PC-3 (cell line): ENCODE results near the gene TNP1. TPM values are rescaled to one million over a fixed set of nuclear protein-coding genes. Genes with fewer than 3 reads are reported as not detected.

ENCODE experiments used
- ATAC-seq: fragments of 200-7000 bp; cut with Tn5 transposase; 2 replicates; pipeline ENCODE4 v1.9.1; 2020; ENCODE audit warnings: mild to moderate bottlenecking, moderate library complexity
- BruUV-seq: library from RNA; stranded (reverse); fragments of 400-500 nt; replicated peaks from 2 replicates; lab custom pipeline; 2021; lab: Mats Ljungman, UMichigan
- CTCF ChIA-PET: fragments of 300-600 bp; sonication (Branson Sonifier 250); formaldehyde crosslinking; loops from one replicate; lab custom pipeline; 2022; ENCODE audit warnings: antibody characterized with exemption; lab: Charles Lee
- POLR2A ChIA-PET: fragments of 300-600 bp; sonication (Branson Sonifier 250); formaldehyde crosslinking; loops from one replicate; lab custom pipeline; 2022; ENCODE audit warnings: antibody characterized with exemption; ENCODE audit not compliant: unreplicated experiment; lab: Charles Lee
- DNase-seq: peaks from one replicate; pipeline ENCODE4 v3.0.0-alpha.2; 2015
- H2AFZ ChIP-seq: fragments of 300-600 bp; sonication (generic); 2 replicates; pipeline ENCODE4 v1.6.0; 2016; ENCODE audit warnings: antibody characterized with exemption, low read length
- H3F3A ChIP-seq: fragments of 300-600 bp; sonication (generic); one replicate; pipeline ENCODE4 v1.6.0; 2017; ENCODE audit warnings: antibody characterized with exemption, low read length, control low read depth, mild to moderate bottlenecking; ENCODE audit not compliant: unreplicated experiment
- H3K27ac ChIP-seq: fragments of 300-600 bp; sonication (generic); 2 replicates; pipeline ENCODE4 v1.5.1; 2016; ENCODE audit warnings: mild to moderate bottlenecking, low read length
- H3K27me3 ChIP-seq: fragments of 300-600 bp; sonication (generic); 2 replicates; pipeline ENCODE4 v1.6.1; 2016; ENCODE audit warnings: low read length, mixed read lengths
- H3K36me3 ChIP-seq: fragments of 300-600 bp; sonication (generic); 2 replicates; pipeline ENCODE4 v1.6.1; 2016; ENCODE audit warnings: low read depth, mixed run types, low read length, mixed read lengths
- H3K4me1 ChIP-seq: fragments of 300-600 bp; sonication (generic); 2 replicates; pipeline ENCODE4 v1.5.1; 2016; ENCODE audit warnings: low read length; ENCODE audit not compliant: insufficient read depth
- H3K4me2 ChIP-seq: fragments of 300-600 bp; sonication (generic); 2 replicates; pipeline ENCODE4 v1.6.0; 2016; ENCODE audit warnings: low read length
- H3K4me3 ChIP-seq: fragments of 300-600 bp; sonication (generic); 2 replicates; pipeline ENCODE4 v1.5.1; 2016; ENCODE audit warnings: mild to moderate bottlenecking, low read length, mixed read lengths
- H3K79me2 ChIP-seq: fragments of 300-600 bp; sonication (generic); 2 replicates; pipeline ENCODE4 v1.6.1; 2017; ENCODE audit warnings: low read length, mixed read lengths
- H3K9ac ChIP-seq: fragments of 300-600 bp; sonication (generic); 2 replicates; pipeline ENCODE4 v1.6.0; 2016; ENCODE audit warnings: mild to moderate bottlenecking, low read length
- H3K9me2 ChIP-seq: fragments of 300-600 bp; sonication (generic); replicated peaks from 2 replicates; pipeline ENCODE4 v1.6.1; 2016; ENCODE audit warnings: mixed run types, low read length, mixed read lengths
- H3K9me3 ChIP-seq: fragments of 300-600 bp; sonication (generic); 2 replicates; pipeline ENCODE4 v1.6.1; 2016; ENCODE audit warnings: low read length, mixed read lengths
- H4K20me1 ChIP-seq: fragments of 300-600 bp; sonication (generic); 2 replicates; pipeline ENCODE4 v1.6.1; 2016; ENCODE audit warnings: low read length, mixed read lengths
- CTCF ChIP-seq: fragments of 300-600 bp; sonication (generic); conservative IDR thresholded peaks from 2 replicates; pipeline ENCODE4 v1.5.1; 2017; ENCODE audit warnings: antibody characterized with exemption, low read depth, mild to moderate bottlenecking, low read length
- EZH2 ChIP-seq: fragments of 300-600 bp; sonication (generic); IDR thresholded peaks from one replicate; pipeline ENCODE4 v1.6.1; 2017; ENCODE audit warnings: antibody characterized with exemption, mild to moderate bottlenecking, low read length; ENCODE audit not compliant: unreplicated experiment
- EZH2phosphoT487 ChIP-seq: fragments of 300-600 bp; sonication (generic); IDR thresholded peaks from 2 replicates; pipeline ENCODE4 v1.6.1; 2018; ENCODE audit warnings: mild to moderate bottlenecking, antibody characterized with exemption, low read length, borderline replicate concordance
- intact Hi-C: fragments of 100-400 bp; cut with micrococcal nuclease; formaldehyde crosslinking; loops from 2 replicates; pipeline ENCODE4 v1.9.0; 2023
- total RNA-seq: library from RNA; depleted of rRNA; stranded (reverse); fragments of >200 nt; gene quantifications from 2 replicates; pipeline ENCODE4 v1.2.3, GENCODE V29; 2014

TNP1 gene
- total RNA-seq, 1 experiment from 2014 or later = not detected

- no peaks in the 10 kb centered on the region for H3K9me2 ChIP-seq
- H3K4me2 ChIP-seq = no peak overlapping the region
- TF ChIP-seq EZH2phosphoT487 = no peak
- TF ChIP-seq EZH2 = no peak
- TF ChIP-seq CTCF = no peak
- intact Hi-C loops = no loop called here
- H3K79me2 ChIP-seq = no peaks in the 10 kb centered on the region
- ChIA-PET POLR2A (no interaction called here), CTCF (no interaction called here)
- H4K20me1 ChIP-seq = no peaks in the 10 kb centered on the region
- H2AFZ ChIP-seq = no peak overlapping the region
- H3K27me3 ChIP-seq = peaks cover 57% of the 10 kb centered on the region
- ATAC-seq (no peak), DNase-seq (no peak)
- no peaks in the 10 kb centered on the region for H3K36me3 ChIP-seq
- no peaks in the 10 kb centered on the region for H3K9me3 ChIP-seq
- no peaks in the 10 kb centered on the region for H3K4me1 ChIP-seq
- no peak overlapping the region for H3K4me3 ChIP-seq
- no TSS peak for BruUV-seq
- H3F3A ChIP-seq = no peaks in the 10 kb centered on the region
- no peak overlapping the region for H3K27ac ChIP-seq
- H3K9ac ChIP-seq = no peak overlapping the region
Measured at GRCh38 chr2:216820709-216821108, 39.2 kb downstream of the TNP1 start.

- no peak for TF ChIP-seq EZH2
- TF ChIP-seq CTCF = no peak
- no peak for TF ChIP-seq EZH2phosphoT487
- Histone ChIP-seq H3F3A (no peaks in the 10 kb centered on the region), H3K9me3 (no peaks in the 10 kb centered on the region), H4K20me1 (no peaks in the 10 kb centered on the region), H2AFZ (no peak overlapping the region), H3K27me3 (peaks cover 58% of the 10 kb centered on the region), H3K4me2 (no peak overlapping the region), H3K9me2 (no peaks in the 10 kb centered on the region), H3K27ac (no peak overlapping the region), H3K9ac (no peak overlapping the region), H3K79me2 (no peaks in the 10 kb centered on the region), H3K36me3 (no peaks in the 10 kb centered on the region), H3K4me1 (no peaks in the 10 kb centered on the region), H3K4me3 (no peak overlapping the region)
- POLR2A ChIA-PET = no interaction called here
- CTCF ChIA-PET = no interaction called here
- intact Hi-C loops = no loop called here
- no TSS peak for BruUV-seq
- DNase-seq (no peak), ATAC-seq (no peak)
Measured at GRCh38 chr2:216819766-216820165, 40.1 kb downstream of the TNP1 start.

GRCh38 chr2:216819055-216819454 is 40.8 kb downstream of the TNP1 start:
- Histone ChIP-seq H2AFZ (no peak overlapping the region), H3K9ac (no peak overlapping the region), H3K4me3 (no peak overlapping the region), H3K9me2 (no peaks in the 10 kb centered on the region), H3K27me3 (peaks cover 62% of the 10 kb centered on the region), H3K4me1 (no peaks in the 10 kb centered on the region), H3K9me3 (no peaks in the 10 kb centered on the region), H3K36me3 (no peaks in the 10 kb centered on the region), H3K4me2 (no peak overlapping the region), H3K27ac (no peak overlapping the region), H4K20me1 (no peaks in the 10 kb centered on the region), H3K79me2 (no peaks in the 10 kb centered on the region), H3F3A (no peaks in the 10 kb centered on the region)
- BruUV-seq = no TSS peak
- intact Hi-C loops = no loop called here
- POLR2A ChIA-PET = no interaction called here
- CTCF ChIA-PET = no interaction called here
- no peak for TF ChIP-seq CTCF
- TF ChIP-seq EZH2phosphoT487 = no peak
- no peak for TF ChIP-seq EZH2
- no peak for DNase-seq
- no peak for ATAC-seq
